ENCODE measurements around the gene CCDC183. TPM values are rescaled to one million over a fixed set of nuclear protein-coding genes. Genes with fewer than 3 reads are reported as not detected.
"Not testable (repeated sequence)": the region's sequence is repeated elsewhere in the genome, so short reads cannot be mapped to it uniquely, and the experiment has no call there.

The CCDC183 gene
- total RNA-seq, 1 donor from 2014 or later, result 0.84 TPM

GRCh38 chr9:136835162-136835931, 39.2 kb downstream of the CCDC183 start:
- Histone ChIP-seq H3K36me3 (ENCODE audit: control insufficient read depth, insufficient read depth, low read length) (no peaks in the 10 kb centered on the region), H3K27me3 (ENCODE audit: control insufficient read depth, insufficient read depth, low read length) (no peaks in the 10 kb centered on the region), H3K4me3 (ENCODE audit: low read depth, low read length) (no peak overlapping the region)
- TF ChIP-seq CTCF (IDR thresholded peaks at IDR 0.05; ENCODE audit: insufficient read depth, low read length, poor library complexity, severe bottlenecking), result no peak
- DNase-seq (ENCODE audit: low read depth), result no peak

GRCh38 chr9:136835932-136836904, 40.1 kb downstream of the CCDC183 start:
- H3K27me3 ChIP-seq (ENCODE audit: control insufficient read depth, insufficient read depth, low read length), result no peaks in the 10 kb centered on the region
- no peaks in the 10 kb centered on the region for H3K36me3 ChIP-seq (ENCODE audit: control insufficient read depth, insufficient read depth, low read length)
- DNase-seq (ENCODE audit: low read depth), result no peak
- H3K4me3 ChIP-seq (ENCODE audit: low read depth, low read length), result no peak overlapping the region
- no peak for TF ChIP-seq CTCF (IDR thresholded peaks at IDR 0.05; ENCODE audit: insufficient read depth, low read length, poor library complexity, severe bottlenecking)

GRCh38 chr9:136837146-136837855, 41.2 kb downstream of the CCDC183 start:
- DNase-seq (ENCODE audit: low read depth), result no peak
- no peaks in the 10 kb centered on the region for H3K27me3 ChIP-seq (ENCODE audit: control insufficient read depth, insufficient read depth, low read length)
- TF ChIP-seq CTCF (IDR thresholded peaks at IDR 0.05; ENCODE audit: insufficient read depth, low read length, poor library complexity, severe bottlenecking), result no peak
- H3K36me3 ChIP-seq (ENCODE audit: control insufficient read depth, insufficient read depth, low read length), result no peaks in the 10 kb centered on the region
- H3K4me3 ChIP-seq (ENCODE audit: low read depth, low read length), result no peak overlapping the region

- H3K27me3 ChIP-seq (ENCODE audit: control insufficient read depth, insufficient read depth, low read length); DNase-seq (ENCODE audit: low read depth); H3K4me3 ChIP-seq (ENCODE audit: low read depth, low read length); H3K36me3 ChIP-seq (ENCODE audit: control insufficient read depth, insufficient read depth, low read length): not testable (repeated sequence)
Measured at GRCh38 chr9:136837856-136838277, 41.7 kb downstream of the CCDC183 start.

- no peak overlapping the region for H3K4me3 ChIP-seq (ENCODE audit: low read depth, low read length)
- H3K36me3 ChIP-seq (ENCODE audit: control insufficient read depth, insufficient read depth, low read length), result no peaks in the 10 kb centered on the region
- DNase-seq (ENCODE audit: low read depth), result no peak
- TF ChIP-seq CTCF (IDR thresholded peaks at IDR 0.05; ENCODE audit: insufficient read depth, low read length, poor library complexity, severe bottlenecking), result no peak
- H3K27me3 ChIP-seq (ENCODE audit: control insufficient read depth, insufficient read depth, low read length), result peaks cover 5% of the 10 kb centered on the region
Measured at GRCh38 chr9:136838314-136839228, 42.4 kb downstream of the CCDC183 start.
